PC-3 (cell line): Measurements from ENCODE around the gene PRXL2B.

Experiments used
- CTCF ChIP-seq: fragments of 300-600 bp; sonication (generic); conservative IDR thresholded peaks from 2 replicates; pipeline ENCODE4 v1.5.1; 2017; ENCODE audit warnings: antibody characterized with exemption, low read depth, mild to moderate bottlenecking, low read length
- EZH2phosphoT487 ChIP-seq: fragments of 300-600 bp; sonication (generic); IDR thresholded peaks from 2 replicates; pipeline ENCODE4 v1.6.1; 2018; ENCODE audit warnings: mild to moderate bottlenecking, antibody characterized with exemption, low read length, borderline replicate concordance

DNA sequence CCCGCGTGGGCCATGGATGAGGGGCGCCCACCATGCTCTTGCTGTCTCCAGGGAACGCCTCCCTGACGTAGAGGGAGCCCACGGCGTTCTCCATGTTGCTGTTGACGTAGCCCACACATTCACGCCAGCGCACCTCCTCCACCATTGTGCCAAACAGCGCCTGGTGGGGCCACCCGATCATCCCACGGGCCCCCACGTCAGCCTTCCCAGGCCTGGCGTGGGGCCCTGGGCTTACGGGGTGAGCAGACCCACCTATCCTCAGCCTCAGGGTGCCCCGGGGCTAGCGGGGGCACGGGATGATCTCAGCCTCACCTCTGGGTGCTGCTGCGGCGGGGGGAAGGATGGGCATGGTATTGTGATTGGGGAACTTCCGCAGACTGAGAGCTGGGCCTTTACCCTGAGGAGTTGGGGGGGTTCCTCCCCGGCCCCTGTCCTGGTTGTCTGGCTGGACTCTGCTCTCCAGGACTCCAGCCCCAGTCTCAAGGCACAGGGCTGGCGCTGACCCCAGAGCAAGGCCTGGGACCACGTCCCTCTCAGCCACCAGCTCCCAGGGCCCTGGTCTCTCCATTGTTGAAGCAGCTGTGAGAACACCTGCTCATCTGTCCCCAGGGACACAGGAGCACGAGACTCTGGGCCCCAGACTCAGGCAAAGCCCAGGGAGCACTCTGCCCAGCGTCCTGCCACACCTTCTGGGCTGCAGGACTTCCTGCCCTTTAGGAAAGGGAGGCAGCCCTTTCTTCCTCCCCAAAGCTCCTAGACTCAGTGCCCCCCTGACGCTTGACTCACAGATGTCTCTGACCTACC is 10.2 kb downstream of the PRXL2B start:
- no peak for TF ChIP-seq CTCF
- TF ChIP-seq EZH2phosphoT487: no peak
